HG02623 (cell line): ENCODE measurements around the gene NFKB1.
A peak's percentile ranks its signal among the peaks of the same experiment; 100 is the strongest.

Source experiments
- ATAC-seq: cut with Tn5 transposase; IDR thresholded peaks from one replicate; pipeline ENCODE4 v1.9.1; 2021; ENCODE audit warnings: moderate library complexity; ENCODE audit not compliant: unreplicated experiment

NFKB1 gene

GRCh38 chr4:102527695-102528283 lies 26.6 kb downstream of the NFKB1 start:
- ATAC-seq: no peak

- ATAC-seq: no peak
Measured at GRCh38 chr4:102529977-102530376, 28.8 kb downstream of the NFKB1 start.

GRCh38 chr4:102530986-102531385 lies 29.8 kb downstream of the NFKB1 start:
- ATAC-seq: no peak

- no peak for ATAC-seq
Measured at GRCh38 chr4:102531462-102531861, 30.3 kb downstream of the NFKB1 start.

- ATAC-seq: no peak
Measured at GRCh38 chr4:102533348-102533747, 32.2 kb downstream of the NFKB1 start.

GRCh38 chr4:102533904-102534303 lies 32.7 kb downstream of the NFKB1 start:
- no peak for ATAC-seq

- ATAC-seq: no peak
Measured at GRCh38 chr4:102534845-102535244, 33.7 kb downstream of the NFKB1 start.

- ATAC-seq: peak; percentile 82
Measured at GRCh38 chr4:102535398-102536082, 34.4 kb downstream of the NFKB1 start.

GRCh38 chr4:102536768-102537167 lies 35.6 kb downstream of the NFKB1 start:
- ATAC-seq: no peak

- ATAC-seq: no peak
Measured at GRCh38 chr4:102537269-102537668, 36.1 kb downstream of the NFKB1 start.

GRCh38 chr4:102541697-102542096 lies 40.5 kb downstream of the NFKB1 start:
- ATAC-seq: no peak

- ATAC-seq: peak; percentile 76
Measured at GRCh38 chr4:102543030-102543928, 42.1 kb downstream of the NFKB1 start.

- peak; percentile 41 for ATAC-seq
Measured at GRCh38 chr4:102546635-102547034, 45.5 kb downstream of the NFKB1 start.

GRCh38 chr4:102547973-102548372 lies 46.8 kb downstream of the NFKB1 start:
- no peak for ATAC-seq

GRCh38 chr4:102551958-102552565 lies 50.9 kb downstream of the NFKB1 start:
- no peak for ATAC-seq

GRCh38 chr4:102552781-102553180 lies 51.6 kb downstream of the NFKB1 start:
- no peak for ATAC-seq

- no peak for ATAC-seq
Measured at GRCh38 chr4:102553982-102554381, 52.8 kb downstream of the NFKB1 start.

GRCh38 chr4:102554482-102554881 lies 53.3 kb downstream of the NFKB1 start:
- no peak for ATAC-seq

- no peak for ATAC-seq
Measured at GRCh38 chr4:102554992-102555391, 53.8 kb downstream of the NFKB1 start.

- ATAC-seq: no peak
Measured at GRCh38 chr4:102557636-102558035, 56.5 kb downstream of the NFKB1 start.

GRCh38 chr4:102560115-102560514 lies 59.0 kb downstream of the NFKB1 start:
- ATAC-seq: no peak
